ENCODE measurements around the gene CPLX1. TPM values are rescaled to one million over a fixed set of nuclear protein-coding genes. Genes with fewer than 3 reads are reported as not detected.

CPLX1 gene
- total RNA-seq, 1 experiment from 2014 or later: 14.5 TPM

- no peaks in the 10 kb centered on the region for H3K9me2 ChIP-seq (ENCODE audit: insufficient read depth)
- no peak overlapping the region for H3K4me3 ChIP-seq (replicated peaks in 1 of 2; ENCODE audit: low read depth in 1 of 2, low read length in 2 of 2)
- no peak overlapping the region for H3K27ac ChIP-seq (ENCODE audit: low read depth, low read length)
- POLR2A ChIA-PET: no interaction called here
- BruUV-seq (replicated peaks): no TSS peak
- H3K9me3 ChIP-seq (ENCODE audit: control insufficient read depth in 1 of 2, insufficient read depth in 1 of 2, low read depth in 1 of 2, low read length in 2 of 2): no peaks in the 10 kb centered on the region
- H2AFZ ChIP-seq (ENCODE audit: low read depth, low read length, poor library complexity, severe bottlenecking): no peak overlapping the region
- H3K4me2 ChIP-seq (ENCODE audit: low read length): no peak overlapping the region
- no peak overlapping the region for H3K9ac ChIP-seq (ENCODE audit: low read length)
- peaks cover 3 to 7% of the 10 kb centered on the region in 2 experiments for H3K4me1 ChIP-seq (ENCODE audit: control insufficient read depth in 1 of 2, insufficient read depth in 2 of 2, low read length in 2 of 2)
- H3K79me2 ChIP-seq (ENCODE audit: insufficient read depth, low read length): no peaks in the 10 kb centered on the region
- ATAC-seq (no peak), DNase-seq (ENCODE audit: low read depth, low spot score) (no peak)
- CTCF ChIA-PET: no interaction called here
- no peaks in the 10 kb centered on the region for H3K36me3 ChIP-seq (ENCODE audit: control insufficient read depth in 1 of 2, insufficient read depth in 2 of 2, low read length in 2 of 2)
- RAD21 ChIA-PET (ENCODE audit: low non-redundant PET in 1 of 2, low total read pairs in 2 of 2, uncharacterized antibody in 2 of 2, unreplicated experiment in 2 of 2): no interaction called here
- no peaks in the 10 kb centered on the region for H4K20me1 ChIP-seq (ENCODE audit: insufficient read depth)
- no peaks in the 10 kb centered on the region for H3K27me3 ChIP-seq (ENCODE audit: insufficient read depth, low read length)
- TF ChIP-seq MAX (IDR thresholded peaks at IDR 0.05): no peak
- TF ChIP-seq RAD21 (IDR thresholded peaks at IDR 0.05; ENCODE audit: low read depth): no peak
- TF ChIP-seq YY1 (IDR thresholded peaks at IDR 0.05; ENCODE audit: extremely low read depth, insufficient replicate concordance, low read depth, low read length): no peak
- TF ChIP-seq SIN3A (IDR thresholded peaks at IDR 0.05; ENCODE audit: low read depth): no peak
- TF ChIP-seq JUND (IDR thresholded peaks at IDR 0.05): no peak
- TF ChIP-seq CBX3 (IDR thresholded peaks at IDR 0.05; ENCODE audit: low read depth): no peak
- TF ChIP-seq ELF1 (IDR thresholded peaks at IDR 0.05; ENCODE audit: borderline replicate concordance, low read depth): no peak
- no peak for TF ChIP-seq SRF (IDR thresholded peaks at IDR 0.05; ENCODE audit: low read depth)
- intact Hi-C loops (cut with micrococcal nuclease): no loop called here
These were observed 6.3 kb downstream of the CPLX1 start for GRCh38 chr4:819401-820229.

DNA sequence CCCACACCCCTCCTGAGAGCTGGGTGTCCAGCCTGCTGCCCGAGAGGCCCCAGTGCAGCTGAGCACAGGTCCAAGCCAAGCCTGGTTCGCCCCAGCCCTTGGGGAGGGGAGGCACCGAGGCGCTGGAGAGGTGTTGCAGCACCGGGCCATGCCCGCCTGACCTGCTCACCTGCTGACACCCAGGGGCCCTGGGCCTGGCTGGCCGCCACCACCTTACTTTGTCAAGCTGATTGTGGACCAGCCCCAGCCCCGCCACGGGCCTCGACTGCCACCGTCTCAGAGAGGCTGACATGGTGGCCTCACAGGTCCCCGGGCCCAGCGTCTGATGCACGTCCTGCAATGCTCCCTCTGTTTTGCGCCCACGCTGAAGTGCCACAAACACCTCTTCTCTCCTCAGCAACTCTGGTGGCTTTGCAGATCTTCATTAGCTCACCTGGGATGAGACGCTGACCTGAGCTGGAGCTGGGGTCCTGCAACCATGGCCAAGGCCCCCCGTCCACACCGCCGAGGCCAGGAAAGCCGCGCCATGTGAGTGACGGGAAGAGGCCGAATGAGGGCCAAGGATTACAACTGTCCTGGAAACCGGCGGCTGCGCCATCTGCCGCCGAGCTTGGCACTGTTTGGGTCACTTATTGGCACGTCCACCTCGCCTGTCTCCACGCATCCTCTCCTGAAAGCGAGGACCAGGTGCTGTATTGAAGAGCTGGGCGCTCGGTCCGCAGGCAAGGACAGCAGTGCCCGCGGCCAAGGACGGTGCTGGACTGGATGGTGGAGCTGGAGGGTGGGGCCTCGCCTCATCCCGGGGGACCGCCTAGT, 7.6 kb downstream of the CPLX1 start:
- Histone ChIP-seq H3K4me2 (ENCODE audit: low read length) (no peak overlapping the region), H3K4me1 (ENCODE audit: control insufficient read depth in 1 of 2, insufficient read depth in 2 of 2, low read length in 2 of 2) (peaks cover 9 to 19% of the 10 kb centered on the region in 2 experiments), H3K27ac (ENCODE audit: low read depth, low read length) (no peak overlapping the region), H3K4me3 (replicated peaks in 1 of 2; ENCODE audit: low read depth in 1 of 2, low read length in 2 of 2) (no peak overlapping the region), H4K20me1 (ENCODE audit: insufficient read depth) (no peaks in the 10 kb centered on the region), H3K27me3 (ENCODE audit: insufficient read depth, low read length) (no peaks in the 10 kb centered on the region), H3K9me3 (ENCODE audit: control insufficient read depth in 1 of 2, insufficient read depth in 1 of 2, low read depth in 1 of 2, low read length in 2 of 2) (no peaks in the 10 kb centered on the region), H3K36me3 (ENCODE audit: control insufficient read depth in 1 of 2, insufficient read depth in 2 of 2, low read length in 2 of 2) (no peaks in the 10 kb centered on the region), H2AFZ (ENCODE audit: low read depth, low read length, poor library complexity, severe bottlenecking) (no peak overlapping the region), H3K9me2 (ENCODE audit: insufficient read depth) (no peaks in the 10 kb centered on the region), H3K9ac (ENCODE audit: low read length) (no peak overlapping the region), H3K79me2 (ENCODE audit: insufficient read depth, low read length) (no peaks in the 10 kb centered on the region)
- BruUV-seq (replicated peaks): no TSS peak
- ChIA-PET RAD21 (ENCODE audit: low non-redundant PET in 1 of 2, low total read pairs in 2 of 2, uncharacterized antibody in 2 of 2, unreplicated experiment in 2 of 2) (no interaction called here), POLR2A (no interaction called here), CTCF (no interaction called here)
- intact Hi-C loops (cut with micrococcal nuclease): no loop called here
- ATAC-seq (no peak), DNase-seq (ENCODE audit: low read depth, low spot score) (no peak)
- TF ChIP-seq EGR1 (IDR thresholded peaks at IDR 0.05; ENCODE audit: low read depth): no peak
- no peak for TF ChIP-seq JUND (IDR thresholded peaks at IDR 0.05)
- TF ChIP-seq ELF1 (IDR thresholded peaks at IDR 0.05; ENCODE audit: borderline replicate concordance, low read depth): no peak
- no peak for TF ChIP-seq ZNF274 (IDR thresholded peaks at IDR 0.05; ENCODE audit: low read depth, low read length)
- no peak for TF ChIP-seq SRF (IDR thresholded peaks at IDR 0.05; ENCODE audit: low read depth)
- TF ChIP-seq TCF7L2 (IDR thresholded peaks at IDR 0.05; ENCODE audit: borderline replicate concordance, extremely low read depth, insufficient read depth, insufficient read length): no peak
- no peak for TF ChIP-seq POLR2AphosphoS5 (IDR thresholded peaks at IDR 0.05; ENCODE audit: low read depth, low read length)
- TF ChIP-seq ZFX (IDR thresholded peaks at IDR 0.05): no peak
- TF ChIP-seq POLR2A (IDR thresholded peaks at IDR 0.05; ENCODE audit: borderline replicate concordance, extremely low read depth, insufficient read depth, insufficient read length): no peak
- no peak for TF ChIP-seq FOSL1 (IDR thresholded peaks at IDR 0.05; ENCODE audit: low read depth)
- no peak for TF ChIP-seq ATF3 (IDR thresholded peaks at IDR 0.05)
- no peak for TF ChIP-seq EZH2 (IDR thresholded peaks at IDR 0.05)
- TF ChIP-seq, protein P1, sequence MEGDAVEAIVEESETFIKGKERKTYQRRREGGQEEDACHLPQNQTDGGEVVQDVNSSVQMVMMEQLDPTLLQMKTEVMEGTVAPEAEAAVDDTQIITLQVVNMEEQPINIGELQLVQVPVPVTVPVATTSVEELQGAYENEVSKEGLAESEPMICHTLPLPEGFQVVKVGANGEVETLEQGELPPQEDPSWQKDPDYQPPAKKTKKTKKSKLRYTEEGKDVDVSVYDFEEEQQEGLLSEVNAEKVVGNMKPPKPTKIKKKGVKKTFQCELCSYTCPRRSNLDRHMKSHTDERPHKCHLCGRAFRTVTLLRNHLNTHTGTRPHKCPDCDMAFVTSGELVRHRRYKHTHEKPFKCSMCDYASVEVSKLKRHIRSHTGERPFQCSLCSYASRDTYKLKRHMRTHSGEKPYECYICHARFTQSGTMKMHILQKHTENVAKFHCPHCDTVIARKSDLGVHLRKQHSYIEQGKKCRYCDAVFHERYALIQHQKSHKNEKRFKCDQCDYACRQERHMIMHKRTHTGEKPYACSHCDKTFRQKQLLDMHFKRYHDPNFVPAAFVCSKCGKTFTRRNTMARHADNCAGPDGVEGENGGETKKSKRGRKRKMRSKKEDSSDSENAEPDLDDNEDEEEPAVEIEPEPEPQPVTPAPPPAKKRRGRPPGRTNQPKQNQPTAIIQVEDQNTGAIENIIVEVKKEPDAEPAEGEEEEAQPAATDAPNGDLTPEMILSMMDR (IDR thresholded peaks at IDR 0.05 in 2 of 3, conservative IDR thresholded peaks at IDR 0.05 in 1 of 3; ENCODE audit: borderline replicate concordance in 1 of 3, insufficient read depth in 1 of 3, low read depth in 2 of 3, low read length in 2 of 3): no peak
